ENCODE measurements around the gene PRDM7. TPM values are rescaled to one million over a fixed set of nuclear protein-coding genes. Genes with fewer than 3 reads are reported as not detected.

PRDM7 gene
- total RNA-seq, 1 donor from 2014 or later = not detected

DNA sequence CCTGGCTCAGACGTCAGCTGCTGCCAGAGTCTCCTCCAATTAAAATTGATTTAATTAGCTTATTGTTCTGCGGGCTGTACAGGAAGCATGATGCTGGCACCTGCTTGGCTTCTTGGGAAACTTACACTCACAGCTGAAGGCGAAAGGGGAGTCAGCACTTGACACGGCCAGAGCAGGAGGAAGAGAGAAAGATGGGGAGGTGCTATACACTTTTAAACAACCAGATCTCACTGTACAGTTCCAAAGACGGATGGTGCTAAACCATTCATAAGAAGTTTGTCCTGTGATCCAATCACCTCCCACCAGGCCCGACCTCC is 1.4 kb upstream of the PRDM7 start:
- ATAC-seq (no peak), DNase-seq (no peak)
- Histone ChIP-seq H3K27ac (no peak overlapping the region), H3K36me3 (no peaks in the 10 kb centered on the region), H3K9me3 (no peaks in the 10 kb centered on the region), H3K4me3 (peak overlapping the region; percentile 49), H3K4me1 (peaks cover 13% of the 10 kb centered on the region), H3K27me3 (ENCODE audit: low read depth) (no peaks in the 10 kb centered on the region)
- intact Hi-C loops (cut with DNase I) = no loop called here
- TF ChIP-seq, protein P1, sequence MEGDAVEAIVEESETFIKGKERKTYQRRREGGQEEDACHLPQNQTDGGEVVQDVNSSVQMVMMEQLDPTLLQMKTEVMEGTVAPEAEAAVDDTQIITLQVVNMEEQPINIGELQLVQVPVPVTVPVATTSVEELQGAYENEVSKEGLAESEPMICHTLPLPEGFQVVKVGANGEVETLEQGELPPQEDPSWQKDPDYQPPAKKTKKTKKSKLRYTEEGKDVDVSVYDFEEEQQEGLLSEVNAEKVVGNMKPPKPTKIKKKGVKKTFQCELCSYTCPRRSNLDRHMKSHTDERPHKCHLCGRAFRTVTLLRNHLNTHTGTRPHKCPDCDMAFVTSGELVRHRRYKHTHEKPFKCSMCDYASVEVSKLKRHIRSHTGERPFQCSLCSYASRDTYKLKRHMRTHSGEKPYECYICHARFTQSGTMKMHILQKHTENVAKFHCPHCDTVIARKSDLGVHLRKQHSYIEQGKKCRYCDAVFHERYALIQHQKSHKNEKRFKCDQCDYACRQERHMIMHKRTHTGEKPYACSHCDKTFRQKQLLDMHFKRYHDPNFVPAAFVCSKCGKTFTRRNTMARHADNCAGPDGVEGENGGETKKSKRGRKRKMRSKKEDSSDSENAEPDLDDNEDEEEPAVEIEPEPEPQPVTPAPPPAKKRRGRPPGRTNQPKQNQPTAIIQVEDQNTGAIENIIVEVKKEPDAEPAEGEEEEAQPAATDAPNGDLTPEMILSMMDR (IDR thresholded peaks at IDR 0.05) = no peak

DNA sequence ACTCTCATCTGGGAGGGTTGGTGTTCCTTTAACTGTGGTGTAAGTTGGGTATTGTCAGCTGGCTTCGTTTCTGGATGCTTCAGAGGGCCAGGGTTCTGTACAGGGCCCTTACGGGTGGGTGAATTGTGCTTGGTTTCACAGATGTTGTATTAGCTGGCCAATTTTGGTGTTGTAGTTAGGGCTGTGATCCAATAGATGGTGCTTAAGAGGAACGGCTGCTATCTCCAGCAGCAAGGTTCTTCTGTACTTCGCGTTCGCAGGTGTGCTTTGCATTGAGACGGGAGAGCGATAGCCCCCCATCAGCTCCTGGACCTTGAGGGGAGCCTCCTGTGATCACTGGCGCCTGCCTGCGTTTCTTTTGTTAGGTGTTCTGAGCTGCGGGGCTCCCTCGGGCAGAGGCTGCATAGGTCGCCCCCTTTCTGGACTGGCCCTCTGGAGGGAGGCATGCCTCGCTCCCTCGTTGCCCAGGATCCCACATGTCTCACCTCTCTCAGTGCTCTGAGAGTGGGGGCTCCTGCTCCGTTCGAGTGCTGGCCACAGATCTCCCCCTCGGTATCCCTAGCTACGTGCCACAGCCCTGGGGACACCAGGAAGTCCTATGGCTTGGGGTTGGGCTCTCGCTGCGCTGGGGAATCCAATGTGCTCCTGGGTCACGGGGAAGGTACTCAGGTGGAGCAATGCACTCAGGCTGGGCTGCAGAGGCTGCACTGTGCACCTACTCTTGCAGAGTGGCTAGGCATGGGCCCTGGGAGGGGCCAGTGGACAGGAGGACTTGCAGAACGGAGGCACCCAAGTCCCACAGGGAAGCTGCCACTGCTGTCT is 837 bp upstream of the PRDM7 start:
- H3K4me3 ChIP-seq = peak overlapping the region; percentile 49
- peak; percentile 34 to 38 for ATAC-seq
- H3K4me1 ChIP-seq = peaks cover 13% of the 10 kb centered on the region
- TF ChIP-seq, protein P1 (IDR thresholded peaks at IDR 0.05) = peak; percentile 12
- no peaks in the 10 kb centered on the region for H3K36me3 ChIP-seq
- no peak for DNase-seq
- intact Hi-C loops (cut with DNase I) = no loop called here
- H3K27me3 ChIP-seq (ENCODE audit: low read depth) = no peaks in the 10 kb centered on the region
- H3K9me3 ChIP-seq = no peaks in the 10 kb centered on the region
- peak overlapping the region; percentile 59 for H3K27ac ChIP-seq

DNA sequence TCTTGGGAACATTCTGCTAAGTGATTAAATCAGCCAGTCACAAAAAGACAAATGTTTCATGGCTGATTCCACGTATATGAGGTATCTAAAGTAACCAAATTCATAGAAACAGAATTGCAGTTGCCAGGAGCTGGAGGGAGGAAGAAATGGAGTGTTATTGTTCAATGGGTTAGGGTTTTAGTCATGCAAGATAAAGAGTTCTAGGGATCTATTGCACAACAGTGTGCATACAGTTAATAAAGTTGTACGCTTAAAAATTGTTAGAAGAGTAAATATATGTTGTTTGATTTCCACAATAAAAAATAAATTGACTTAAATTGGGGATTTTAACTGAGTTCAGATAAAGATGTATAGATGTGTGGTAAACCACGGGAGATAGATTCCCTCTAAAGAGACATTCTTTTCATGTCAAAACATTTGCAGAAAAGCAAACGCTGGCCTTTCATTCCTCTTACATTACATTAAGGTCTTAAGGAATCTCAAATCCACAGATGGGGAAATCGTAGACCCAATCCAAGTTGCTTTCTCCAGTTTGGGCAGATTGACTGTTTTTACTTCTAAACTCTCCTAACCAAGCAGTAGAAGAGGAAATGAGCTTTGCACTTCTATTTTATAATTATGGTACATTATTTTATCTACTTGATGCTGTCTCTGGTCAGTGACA is 4.6 kb downstream of the PRDM7 start:
- DNase-seq (no peak), ATAC-seq (no peak)
- intact Hi-C loops (cut with DNase I) = no loop called here
- H3K27me3 ChIP-seq (ENCODE audit: low read depth) = no peaks in the 10 kb centered on the region
- H3K4me1 ChIP-seq = no peaks in the 10 kb centered on the region
- H3K36me3 ChIP-seq = no peaks in the 10 kb centered on the region
- no peak overlapping the region for H3K27ac ChIP-seq
- TF ChIP-seq, protein P1 (IDR thresholded peaks at IDR 0.05) = no peak
- no peak overlapping the region for H3K4me3 ChIP-seq
- no peaks in the 10 kb centered on the region for H3K9me3 ChIP-seq

DNA sequence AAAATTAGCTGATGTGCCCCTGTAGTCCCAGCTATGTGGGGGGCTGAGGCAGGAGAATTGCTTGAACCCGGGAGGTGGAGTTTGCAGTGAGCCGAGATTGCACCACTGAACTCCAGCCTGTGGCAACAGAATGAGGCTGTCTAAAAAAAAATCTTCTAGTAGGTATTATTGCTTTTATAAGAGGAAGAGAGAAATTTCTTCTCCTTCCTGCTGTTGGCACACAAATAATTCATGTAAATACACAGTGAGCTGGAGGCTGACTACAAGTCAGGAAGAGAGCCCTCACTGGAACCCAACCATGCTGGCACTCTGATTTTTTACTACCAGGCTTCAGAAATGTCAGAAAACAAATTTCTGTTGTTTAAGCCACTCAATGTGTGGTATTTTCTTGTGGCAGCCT is 6.7 kb downstream of the PRDM7 start:
- H3K27ac ChIP-seq = no peak overlapping the region
- H3K4me1 ChIP-seq = no peaks in the 10 kb centered on the region
- no peak overlapping the region for H3K4me3 ChIP-seq
- ATAC-seq = no peak
- intact Hi-C loops (cut with DNase I) = no loop called here
- DNase-seq = no peak
- no peaks in the 10 kb centered on the region for H3K27me3 ChIP-seq (ENCODE audit: low read depth)
- no peaks in the 10 kb centered on the region for H3K36me3 ChIP-seq
- TF ChIP-seq, protein P1 (IDR thresholded peaks at IDR 0.05) = no peak
- no peaks in the 10 kb centered on the region for H3K9me3 ChIP-seq

DNA sequence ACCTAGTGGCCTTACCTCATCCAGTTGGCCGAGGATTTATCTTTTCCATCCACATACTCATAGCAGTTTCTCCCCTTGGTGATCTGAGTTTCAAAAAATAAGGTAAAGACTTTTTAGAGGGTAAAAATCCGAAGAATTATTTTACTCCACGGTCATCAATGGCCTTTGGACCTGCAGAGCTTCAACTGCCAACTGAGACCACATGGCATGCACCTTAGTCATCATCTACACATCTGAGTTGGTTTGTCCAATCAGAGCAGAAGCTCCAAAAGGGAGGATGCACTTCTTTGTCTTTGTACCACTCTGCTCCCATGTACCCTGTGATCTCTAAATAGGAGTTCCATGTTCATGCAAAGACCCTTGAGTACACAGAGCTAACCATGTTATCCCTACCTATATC is 15.7 kb downstream of the PRDM7 start:
- DNase-seq (no peak), ATAC-seq (no peak)
- H3K4me3 ChIP-seq = no peak overlapping the region
- H3K27me3 ChIP-seq (ENCODE audit: low read depth) = no peaks in the 10 kb centered on the region
- H3K36me3 ChIP-seq = no peaks in the 10 kb centered on the region
- H3K4me1 ChIP-seq = no peaks in the 10 kb centered on the region
- H3K27ac ChIP-seq = no peak overlapping the region
- intact Hi-C loops (cut with DNase I) = no loop called here
- TF ChIP-seq, protein P1 (IDR thresholded peaks at IDR 0.05) = no peak
- no peaks in the 10 kb centered on the region for H3K9me3 ChIP-seq
